Measurements from ENCODE around the gene DENND5B. TPM values are rescaled to one million over a fixed set of nuclear protein-coding genes. Genes with fewer than 3 reads are reported as not detected.

Gene DENND5B
- total and polyA plus RNA-seq, 2 of the 4 experiments (the other 2 are of a cell fraction), result 5.5 to 13.4 TPM

- Histone ChIP-seq H3K4me3 (ENCODE audit: insufficient read depth, low read depth, low read length) (no peak overlapping the region), H2BK20ac (ENCODE audit: low read depth, low read length) (no peak overlapping the region), H2AFZ (replicated peaks; ENCODE audit: low read length, poor library complexity) (no peak overlapping the region), H2AK9ac (replicated peaks; ENCODE audit: low read depth, low read length, poor library complexity) (no peak overlapping the region), H3K56ac (ENCODE audit: extremely low read depth, insufficient read depth, low read length) (no peak overlapping the region), H3K18ac (ENCODE audit: low read depth, low read length) (no peak overlapping the region), H3K27ac (ENCODE audit: insufficient read depth, low read length) (no peak overlapping the region), H3K4ac (ENCODE audit: low read depth, low read length) (no peak overlapping the region), H3K27me3 (ENCODE audit: control insufficient read depth, insufficient read depth, low read length) (0 out of 2 replicates have a peak, but pooled peaks cover 1% of the 10 kb centered on the region), H4K5ac (ENCODE audit: low read depth, low read length) (no peak overlapping the region), H3K4me2 (ENCODE audit: low read depth, low read length) (no peak overlapping the region), H3K36me3 (ENCODE audit: control insufficient read depth, insufficient read depth, low read length) (no peaks in the 10 kb centered on the region), H3K9ac (ENCODE audit: low read depth, low read length) (no peak overlapping the region), H2BK15ac (ENCODE audit: low read depth, low read length) (no peak overlapping the region), H2BK120ac (ENCODE audit: low read depth, low read length) (no peak overlapping the region), H3K14ac (replicated peaks; ENCODE audit: low read depth, low read length) (no peak overlapping the region), H3K4me1 (ENCODE audit: control insufficient read depth, insufficient read depth, low read length) (no peaks in the 10 kb centered on the region), H3K9me1 (ENCODE audit: insufficient read depth, low read length) (no peaks in the 10 kb centered on the region), H3K23ac (ENCODE audit: low read depth, low read length) (no peak overlapping the region), H4K91ac (ENCODE audit: insufficient read depth, low read depth, low read length) (no peak overlapping the region), H3K79me1 (ENCODE audit: low read depth in 1 of 2, low read length in 2 of 2) (no peaks in the 10 kb centered on the region), H4K20me1 (ENCODE audit: insufficient read depth, low read length) (no peaks in the 10 kb centered on the region), H2AK5ac (ENCODE audit: low read depth, low read length) (no peak overlapping the region), H3K9me3 (ENCODE audit: control insufficient read depth, insufficient read depth, low read length) (peaks cover 3% of the 10 kb centered on the region; the same call in 1 of the 2 replicates), H4K8ac (ENCODE audit: low read depth in 2 of 2, low read length in 2 of 2) (no peak overlapping the region), H2BK5ac (ENCODE audit: low read depth, low read length, poor library complexity, severe bottlenecking) (no peak overlapping the region)
- in situ Hi-C loops (cut with MboI; ENCODE audit: low sequenced_read_pairs), result no loop called here
- CTCF ChIA-PET, result no interaction called here
- dilution Hi-C loops (cut with HindIII; ENCODE audit: low sequenced_read_pairs, unreplicated experiment), result no loop called here
- no CpG with 5 or more reads among the region's 2 CpGs for WGBS, 2 experiments (ENCODE audit: extremely low coverage in 2 of 2, insufficient read length in 1 of 2)
- BruUV-seq (replicated peaks), result no TSS peak
- no peak for ATAC-seq (ENCODE audit: low read depth)
- DNase-seq, result no peak
- TF ChIP-seq RAD21 (IDR thresholded peaks at IDR 0.05; ENCODE audit: low read length), result no peak
- POLR2A ChIA-PET (ENCODE audit: unreplicated experiment), result interaction anchor here (0.5 kb wide), 2 partner anchors 15 to 238 kb away, joined by 3 to 6 read pairs; partner anchors contain the start of gene DENND5B
- intact Hi-C loops (cut with micrococcal nuclease), result no loop called here
These were observed 14.6 kb upstream of the DENND5B start for GRCh38 chr12:31605531-31605930.

Measured in IMR-90 (cell line).